HG02852 (cell line): ENCODE measurements around the gene NAA80.
A peak's percentile ranks its signal among the peaks of the same experiment; 100 is the strongest.

Experiments
- ATAC-seq: cut with Tn5 transposase; IDR thresholded peaks from one replicate; pipeline ENCODE4 v1.9.1; 2021; ENCODE audit warnings: mild to moderate bottlenecking, moderate library complexity; ENCODE audit not compliant: unreplicated experiment

The NAA80 gene

GRCh38 chr3:50330330-50330729 lies 31.1 kb upstream of the NAA80 start:
- no peak for ATAC-seq

- peak; percentile 94 for ATAC-seq
Observed at GRCh38 chr3:50327943-50328691, 28.9 kb upstream of the NAA80 start, which contains the start of gene TUSC2. Gene TUSC2, minus strand, starts transcription at chr3:50328223. Its CDS starts 124 bp downstream, at chr3:50328099.

GRCh38 chr3:50327129-50327528 lies 27.9 kb upstream of the NAA80 start:
- no peak for ATAC-seq

GRCh38 chr3:50326182-50326541 lies 27.0 kb upstream of the NAA80 start:
- ATAC-seq: no peak

GRCh38 chr3:50325497-50326181 lies 26.4 kb upstream of the NAA80 start:
- no peak for ATAC-seq

GRCh38 chr3:50325113-50325480 lies 25.9 kb upstream of the NAA80 start:
- ATAC-seq: no peak

- no peak for ATAC-seq
Observed at GRCh38 chr3:50324351-50325112, 25.3 kb upstream of the NAA80 start.

GRCh38 chr3:50323614-50324199 lies 24.5 kb upstream of the NAA80 start:
- ATAC-seq: no peak

- ATAC-seq: no peak
Observed at GRCh38 chr3:50323092-50323600, 23.9 kb upstream of the NAA80 start.

- no peak for ATAC-seq
Observed at GRCh38 chr3:50322386-50323091, 23.3 kb upstream of the NAA80 start, which contains the start of gene HYAL2. Gene HYAL2, minus strand, starts transcription at chr3:50322745. Its CDS starts 2,256 bp downstream, at chr3:50320489.

- ATAC-seq: no peak
Observed at GRCh38 chr3:50322115-50322385, 22.8 kb upstream of the NAA80 start.

- peak; percentile 80 for ATAC-seq
Observed at GRCh38 chr3:50321336-50322114, 22.3 kb upstream of the NAA80 start.

- peak; percentile 56 for ATAC-seq
Observed at GRCh38 chr3:50320853-50321335, 21.7 kb upstream of the NAA80 start.

- ATAC-seq: no peak
Observed at GRCh38 chr3:50319894-50320625, 20.9 kb upstream of the NAA80 start.

GRCh38 chr3:50319181-50319893 lies 20.1 kb upstream of the NAA80 start:
- no peak for ATAC-seq

- ATAC-seq: no peak
Observed at GRCh38 chr3:50318615-50319014, 19.4 kb upstream of the NAA80 start.

GRCh38 chr3:50318163-50318562 lies 19.0 kb upstream of the NAA80 start:
- no peak for ATAC-seq

GRCh38 chr3:50317300-50317699 lies 18.1 kb upstream of the NAA80 start:
- no peak for ATAC-seq
